ENCODE measurements around the gene NLRP8.
"Not testable (repeated sequence)": the region's sequence is repeated elsewhere in the genome, so short reads cannot be mapped to it uniquely, and the experiment has no call there.

The NLRP8 gene

GRCh38 chr19:55973982-55974381 is 26.4 kb downstream of the NLRP8 start:
- DNase-seq (ENCODE audit: low read depth in 2 of 2), result no peak

- DNase-seq (ENCODE audit: low read depth in 2 of 2), result no peak
Measured at GRCh38 chr19:55980415-55980814, 32.8 kb downstream of the NLRP8 start.

GRCh38 chr19:55985254-55985653 is 37.6 kb downstream of the NLRP8 start:
- DNase-seq (ENCODE audit: low read depth in 2 of 2), result no peak

- no peak for DNase-seq (ENCODE audit: low read depth in 2 of 2)
Measured at GRCh38 chr19:55986487-55986886, 38.9 kb downstream of the NLRP8 start, which contains the start of gene NLRP5. Gene NLRP5 (plus strand): TSS chr19:55986775.

GRCh38 chr19:55990831-55991230 is 43.2 kb downstream of the NLRP8 start:
- DNase-seq (ENCODE audit: low read depth in 2 of 2), result no peak

- DNase-seq (ENCODE audit: low read depth in 2 of 2), result no peak
Measured at GRCh38 chr19:55993492-55993891, 45.9 kb downstream of the NLRP8 start.

GRCh38 chr19:56014765-56015164 is 67.1 kb downstream of the NLRP8 start:
- DNase-seq (ENCODE audit: low read depth in 2 of 2), result no peak

- no peak for DNase-seq (ENCODE audit: low read depth in 2 of 2)
Measured at GRCh38 chr19:56015756-56016155, 68.1 kb downstream of the NLRP8 start.

GRCh38 chr19:56019325-56019724 is 71.7 kb downstream of the NLRP8 start:
- DNase-seq (ENCODE audit: low read depth in 2 of 2), result not testable (repeated sequence)

GRCh38 chr19:56020355-56020975 is 72.8 kb downstream of the NLRP8 start:
- DNase-seq (ENCODE audit: low read depth in 2 of 2), result not testable (repeated sequence)

GRCh38 chr19:56026769-56027168 is 79.1 kb downstream of the NLRP8 start:
- DNase-seq (ENCODE audit: low read depth in 2 of 2), result no peak

Data from stimulated activated CD4-positive, alpha-beta T cell treated with anti-CD3 and anti-CD28 coated beads, Interleukin-1b, Interleukin-23, amount 100 ng/mL, for 1 hour (primary cell).